DMS114 treated with DMSO at 0.1 percent for 48 hours (cell line): ENCODE measurements around the gene IDH2.

Experiments
- DNase-seq: peaks from one replicate; lab custom pipeline; 2025; ENCODE audit not compliant: unreplicated experiment; lab: John Stamatoyannopoulos, UW

The IDH2 gene

DNA sequence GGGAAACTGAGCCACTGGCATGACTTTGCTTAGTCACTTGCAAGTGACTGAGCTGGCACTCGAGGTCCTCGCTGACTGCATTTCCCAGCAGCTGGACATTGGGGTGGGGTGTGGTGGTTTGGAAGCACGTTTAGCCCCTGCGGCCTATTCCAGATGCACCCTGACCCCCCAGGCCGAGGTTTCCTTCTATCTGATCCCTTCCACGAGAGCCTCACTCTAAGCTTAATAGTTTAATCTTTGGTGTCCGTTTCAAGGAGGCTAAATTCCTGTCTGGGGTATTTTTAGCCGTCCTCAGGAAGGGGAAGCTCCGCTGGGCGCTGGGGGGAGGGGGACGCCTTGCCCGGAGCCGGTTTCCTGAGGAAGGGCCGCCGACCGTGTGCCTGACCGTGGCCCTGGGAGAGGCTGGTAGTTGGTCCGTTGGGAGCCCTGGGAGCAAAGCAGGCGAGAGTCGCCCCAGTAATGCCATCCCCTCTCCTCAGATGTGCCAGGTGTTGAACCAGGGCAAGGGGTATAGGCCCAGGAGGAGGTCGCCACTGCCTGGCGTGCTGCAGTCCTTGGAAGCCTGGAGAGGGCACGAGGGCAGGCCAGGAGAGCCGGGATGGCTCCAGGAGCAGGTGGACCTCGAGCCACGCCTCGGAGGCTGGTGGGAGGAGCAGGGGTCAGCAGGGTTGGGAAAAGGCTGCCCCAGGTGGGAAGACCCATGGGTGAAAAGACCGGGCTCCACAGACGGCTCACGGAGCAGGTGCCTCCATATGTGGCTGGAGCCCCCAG lies 37.2 kb downstream of the IDH2 start:
- DNase-seq, result no peak

DNA sequence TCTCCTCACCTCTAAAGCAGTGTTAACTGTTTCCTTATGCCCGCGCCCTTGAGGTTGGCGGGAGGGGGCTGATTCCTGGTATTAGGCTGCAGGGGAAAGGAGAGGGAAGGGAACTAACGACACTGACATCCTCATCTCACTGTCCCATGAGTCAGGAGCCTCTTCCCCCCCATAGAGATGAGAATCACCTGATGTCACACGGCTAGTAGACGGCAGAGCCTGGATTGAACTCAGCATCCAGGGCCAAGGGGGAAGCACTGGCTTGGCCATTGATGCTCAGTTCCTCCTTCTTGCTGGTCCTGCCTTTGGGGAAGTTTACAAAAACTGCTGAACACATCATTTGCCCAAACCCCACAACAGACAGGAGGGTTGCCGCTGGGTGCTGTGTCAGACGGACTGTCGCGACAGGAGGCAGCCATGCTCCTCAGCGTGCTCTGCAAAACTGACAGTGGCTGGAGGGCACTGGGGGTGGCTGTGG lies 38.5 kb downstream of the IDH2 start:
- DNase-seq, result no peak

- no peak for DNase-seq
Measured at GRCh38 chr15:90062973-90063769, 39.1 kb downstream of the IDH2 start.

DNA sequence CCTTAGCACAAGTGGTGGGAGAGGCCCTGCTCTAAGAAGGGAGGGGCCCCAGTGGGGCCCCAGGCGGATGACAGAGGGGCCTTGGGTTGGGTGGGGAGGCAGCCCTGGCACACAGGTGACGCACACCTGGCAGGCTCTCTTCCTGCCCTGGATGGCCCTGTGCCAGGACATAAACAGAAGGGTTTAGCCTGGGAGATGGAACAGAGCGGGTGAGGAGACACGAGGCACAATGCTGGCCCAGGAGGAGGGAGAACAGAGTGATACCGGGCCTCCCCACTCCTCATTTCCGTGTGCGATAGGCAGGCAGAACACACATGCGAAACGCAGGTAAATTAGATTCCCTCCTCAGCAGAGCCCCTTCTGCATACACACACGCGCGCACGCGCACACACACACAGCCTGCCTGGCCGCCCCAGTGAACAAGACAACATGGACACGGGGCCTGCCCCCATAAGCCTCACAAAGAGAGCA lies 39.8 kb downstream of the IDH2 start:
- no peak for DNase-seq

DNA sequence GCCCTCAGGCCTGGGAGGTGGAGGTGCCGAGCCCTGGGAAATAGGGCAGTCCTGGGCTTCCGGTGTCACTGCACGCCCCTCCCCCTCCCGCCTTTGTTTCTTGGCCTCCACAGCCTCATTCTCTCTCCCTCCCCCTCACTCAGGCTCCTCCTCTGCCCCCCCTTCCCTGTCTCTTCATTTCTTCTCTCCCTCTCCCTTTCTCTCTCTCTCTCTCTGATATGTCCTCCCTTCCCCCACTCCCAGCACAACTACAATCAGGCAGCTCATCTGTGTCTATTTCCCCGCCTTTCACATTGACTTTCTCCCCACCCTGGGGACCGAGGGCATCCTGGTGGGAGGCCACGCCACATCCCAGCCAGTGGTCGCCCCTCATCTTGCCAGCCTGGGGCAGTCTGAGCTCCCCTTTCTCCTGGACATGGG lies 40.2 kb downstream of the IDH2 start:
- DNase-seq, result no peak

DNA sequence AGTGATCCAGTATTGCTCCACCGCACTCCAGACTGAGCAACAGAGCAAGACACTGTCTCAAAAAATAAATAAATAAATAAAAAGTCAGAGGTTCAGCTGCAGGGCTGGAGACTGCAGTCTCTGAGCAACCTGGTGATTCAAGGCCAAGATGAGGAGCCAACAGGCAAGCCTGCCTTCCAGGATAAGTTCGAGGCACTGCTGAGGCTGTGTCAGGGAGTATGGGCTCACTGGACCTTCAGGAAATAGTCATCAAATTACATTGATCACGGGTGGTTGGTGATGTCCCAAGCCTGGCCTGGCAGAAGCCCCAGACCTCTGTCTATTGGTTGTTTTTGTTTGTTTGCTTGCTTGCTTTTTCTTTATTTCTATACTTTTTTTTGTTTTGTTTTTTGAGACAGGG lies 41.5 kb downstream of the IDH2 start:
- DNase-seq, result no peak

DNA sequence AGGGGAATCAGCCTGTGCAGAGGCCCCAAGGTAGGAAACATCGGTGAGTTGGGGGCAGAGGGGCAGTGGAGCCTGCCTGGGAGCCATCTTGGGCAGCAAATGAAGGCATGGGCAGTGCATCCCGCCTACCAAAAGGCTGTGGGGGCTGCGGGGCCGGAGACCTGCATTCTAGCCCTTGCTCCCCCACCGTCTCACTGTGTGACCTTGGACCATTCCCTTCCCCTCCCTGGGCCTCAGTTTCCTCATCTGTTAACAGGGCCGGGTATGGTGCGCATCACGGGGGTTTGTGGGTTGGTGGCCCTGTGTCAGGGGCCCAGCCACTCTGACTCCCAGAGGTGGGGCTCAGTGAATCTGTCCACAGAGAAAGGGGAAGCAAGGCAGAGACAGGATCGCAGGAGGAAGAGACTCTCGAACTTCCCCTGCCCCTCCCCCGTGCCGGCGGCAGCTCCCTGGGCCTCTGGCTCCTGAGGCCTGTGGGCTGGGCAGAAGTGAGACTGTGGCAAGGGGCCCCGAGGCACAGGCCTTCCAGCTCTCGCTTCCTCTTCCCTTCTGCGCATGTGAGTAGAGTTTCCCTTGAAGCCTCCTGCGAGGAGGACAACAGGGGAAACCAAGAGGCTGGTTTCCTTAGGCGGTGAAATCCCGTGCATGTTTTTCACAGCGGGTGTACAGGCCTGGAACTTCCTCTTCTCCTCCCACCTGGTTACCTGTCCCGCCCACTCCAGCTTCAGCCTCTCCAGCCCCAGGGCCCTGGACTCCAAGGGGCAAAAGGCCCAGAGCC lies 42.9 kb downstream of the IDH2 start:
- DNase-seq, result no peak

DNA sequence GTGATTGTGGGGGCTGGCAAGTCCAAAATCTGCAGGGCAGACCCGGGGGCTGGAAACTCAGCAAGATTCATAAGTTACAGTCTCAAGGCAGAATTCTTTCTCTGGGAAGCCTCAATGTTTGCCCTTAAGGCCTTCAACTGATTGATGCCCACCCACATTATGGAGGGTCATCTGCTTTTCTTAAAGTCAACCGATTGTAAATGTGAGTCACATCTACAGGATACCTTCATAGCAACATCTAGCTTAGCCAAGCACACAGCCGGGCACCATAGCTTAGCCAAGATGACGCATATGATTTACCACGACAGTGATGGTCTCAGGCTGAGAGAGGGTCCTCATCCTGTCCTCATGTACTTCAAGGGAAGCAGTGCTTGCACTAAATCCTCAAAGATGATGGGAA lies 43.5 kb downstream of the IDH2 start:
- no peak for DNase-seq

- DNase-seq, result no peak
Measured at GRCh38 chr15:90058308-90058707, 44.0 kb downstream of the IDH2 start.

GRCh38 chr15:90056529-90056928 lies 45.7 kb downstream of the IDH2 start:
- DNase-seq, result no peak

GRCh38 chr15:90055182-90055581 lies 47.1 kb downstream of the IDH2 start:
- DNase-seq, result no peak

- no peak for DNase-seq
Measured at GRCh38 chr15:90054618-90055097, 47.6 kb downstream of the IDH2 start.

DNA sequence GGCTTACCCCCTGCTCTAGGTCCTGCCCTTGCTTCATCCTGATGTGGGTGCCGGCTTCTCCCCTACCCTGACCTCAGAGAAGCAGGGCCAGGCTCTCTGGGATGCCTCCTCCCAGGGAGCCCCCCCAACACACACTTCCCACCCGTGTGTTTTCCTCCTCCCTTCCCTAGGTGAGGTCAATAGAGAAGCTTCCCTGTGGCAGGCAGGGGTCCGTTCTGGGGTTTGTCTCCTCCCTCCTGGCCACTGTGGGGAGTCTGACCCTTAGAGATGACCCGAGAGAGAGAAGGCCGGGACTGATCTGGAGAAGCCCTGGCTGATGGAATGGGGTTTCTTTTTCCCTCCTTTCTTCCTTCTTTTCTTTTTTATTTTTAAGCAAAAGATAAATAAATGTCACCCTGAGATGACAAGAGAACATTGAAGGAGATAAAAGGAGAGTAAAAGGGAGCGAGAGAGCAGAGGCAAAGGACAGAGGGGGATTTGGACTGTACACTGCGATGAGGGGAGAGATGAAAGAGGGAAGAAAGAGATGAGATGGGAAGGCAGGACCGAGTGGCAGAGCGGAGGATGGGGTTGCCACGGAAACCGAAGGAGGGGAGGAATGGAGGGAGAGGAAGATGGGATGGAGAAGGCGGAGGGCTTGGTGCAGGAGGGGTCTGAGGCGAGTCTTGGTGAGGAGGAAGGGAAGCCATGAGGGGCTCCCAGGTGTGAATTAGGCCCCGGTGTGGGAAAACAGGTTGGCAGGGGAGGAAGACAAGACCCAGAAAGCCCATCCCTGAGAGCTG lies 48.4 kb downstream of the IDH2 start:
- DNase-seq, result no peak

- DNase-seq, result no peak
Measured at GRCh38 chr15:90051874-90052273, 50.4 kb downstream of the IDH2 start.

- no peak for DNase-seq
Measured at GRCh38 chr15:90049666-90050604, 52.3 kb downstream of the IDH2 start.

DNA sequence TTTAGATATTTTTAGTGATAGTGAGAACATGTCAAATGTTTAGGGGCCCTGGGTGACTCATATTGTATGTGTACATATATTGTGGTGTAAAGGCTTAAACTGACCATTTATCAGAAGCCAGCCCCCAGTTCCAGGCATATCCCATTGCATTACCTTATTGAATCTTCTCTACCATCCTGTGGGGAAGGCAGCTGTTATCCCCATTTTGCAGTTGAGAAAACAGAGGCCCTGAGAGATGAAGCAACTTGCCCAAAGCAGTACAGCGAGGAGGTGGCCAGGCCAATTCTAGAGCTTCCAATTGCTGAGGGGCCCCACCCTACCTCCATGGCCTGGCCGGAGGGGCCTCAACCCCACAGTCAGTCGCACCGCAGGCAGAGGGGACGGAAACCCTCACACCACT lies 53.2 kb downstream of the IDH2 start:
- DNase-seq, result no peak

DNA sequence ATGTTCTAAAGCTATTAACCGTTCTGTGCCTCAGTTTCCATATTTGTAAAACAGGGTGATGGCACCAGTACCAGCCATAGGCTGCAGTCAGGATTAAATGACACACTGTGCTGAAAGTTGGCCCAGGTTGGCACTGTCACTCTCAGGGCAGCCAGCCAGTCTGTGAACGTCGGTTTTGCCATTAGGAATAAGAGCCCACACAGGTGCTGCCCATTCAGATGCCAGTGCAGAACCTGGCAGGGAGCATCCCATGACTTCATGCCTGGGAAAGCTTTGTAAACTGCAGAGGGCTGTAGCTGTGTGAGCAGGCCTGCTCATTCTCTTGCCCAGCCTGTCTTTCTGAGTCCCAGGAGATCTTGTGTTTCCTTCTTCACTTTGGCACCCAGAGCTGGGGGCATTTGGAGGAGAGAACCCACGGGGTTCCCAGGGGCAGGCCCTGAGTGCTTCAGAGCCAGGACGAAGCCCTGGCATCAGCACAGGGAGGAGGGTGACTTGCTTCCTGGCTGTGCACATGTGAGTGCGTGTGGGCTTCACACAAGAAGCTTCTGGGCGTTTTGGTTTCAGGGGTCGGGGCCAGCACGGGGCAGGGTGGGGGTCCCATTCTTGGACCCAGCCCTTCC lies 54.2 kb downstream of the IDH2 start:
- DNase-seq, result no peak

GRCh38 chr15:90046911-90047392 lies 55.3 kb downstream of the IDH2 start:
- no peak for DNase-seq

- no peak for DNase-seq
Measured at GRCh38 chr15:90046289-90046688, 56.0 kb downstream of the IDH2 start.
